Muscle of leg (tissue), 11 donors: ENCODE measurements around the gene CELF2. TPM values are rescaled to one million over a fixed set of nuclear protein-coding genes. Genes with fewer than 3 reads are reported as not detected.

Source experiments
- DNase-seq: peaks from one replicate; pipeline ENCODE4 v3.0.0; 2013
- H3K27ac ChIP-seq: one replicate; pipeline ENCODE4 v1.5.1; 2013; ENCODE audit warnings: mild to moderate bottlenecking, low read length, control low read depth
- H3K27me3 ChIP-seq: one replicate; pipeline ENCODE4 v1.6.1; 2013; ENCODE audit warnings: low read length; ENCODE audit not compliant: control insufficient read depth, insufficient read depth
- H3K36me3 ChIP-seq: one replicate; pipeline ENCODE4 v1.6.1; 2013; ENCODE audit warnings: low read length; ENCODE audit not compliant: control insufficient read depth, insufficient read depth
- H3K4me1 ChIP-seq: one replicate; pipeline ENCODE4 v1.6.1; 2013; ENCODE audit warnings: low read length; ENCODE audit not compliant: control insufficient read depth, insufficient read depth
- H3K4me3 ChIP-seq: one replicate; pipeline ENCODE4 v1.5.1; 2013; ENCODE audit warnings: low read length, control low read depth
- H3K9me3 ChIP-seq: replicated peaks from 2 replicates; pipeline ENCODE4 v1.6.1; 2013; ENCODE audit warnings: low read depth, low read length; ENCODE audit not compliant: control insufficient read depth
- WGBS: methylation state at CpG from one replicate; pipeline ENCODE4 v1.1.5; 2013; ENCODE audit warnings: missing lambda C conversion rate; ENCODE audit not compliant: insufficient coverage; 5-methylcytosine and 5-hydroxymethylcytosine counted together
- polyA plus RNA-seq, 8 donors: library from polyadenylated mRNA; unstranded; fragments of 120-200 nt; gene quantifications; one replicate each; pipeline versions ENCODE4 v1.2.1 to v1.2.3, GENCODE V29; 2013; ENCODE audit warnings: inconsistent platforms in 1 of 8, low replicate concordance in 1 of 8; ENCODE audit not compliant: insufficient read length in 8 of 8, insufficient read depth in 1 of 8
- total RNA-seq: library from RNA; stranded (reverse); fragments of 120-200 nt; gene quantifications from one replicate; pipeline ENCODE4 v1.2.4, GENCODE V29; 2013

The CELF2 gene
- total and polyA plus RNA-seq, 9 donors: 37.2 to 80.8 (median 65.8) TPM

- 12% methylated on average over 29 of the region's 44 CpGs for WGBS
- Histone ChIP-seq H3K36me3 (peaks cover 13% of the 10 kb centered on the region), H3K9me3 (peaks cover 7% of the 10 kb centered on the region), H3K27ac (peak overlapping the region; percentile 82), H3K27me3 (peaks cover 2% of the 10 kb centered on the region), H3K4me3 (peak overlapping the region; percentile 52), H3K4me1 (peaks cover 28% of the 10 kb centered on the region)
- DNase-seq: peak; percentile 75
These were observed 148.2 kb downstream of the CELF2 start for GRCh38 chr10:11165591-11166543.

- WGBS: 55% methylated on average over 2 of the region's 5 CpGs
- H3K9me3 ChIP-seq: peaks cover 5% of the 10 kb centered on the region
- peaks cover 27% of the 10 kb centered on the region for H3K4me1 ChIP-seq
- no peak overlapping the region for H3K27ac ChIP-seq
- no peak for DNase-seq
- H3K27me3 ChIP-seq: peaks cover 2% of the 10 kb centered on the region
- peaks cover 16% of the 10 kb centered on the region for H3K36me3 ChIP-seq
- peak overlapping the region; percentile 52 for H3K4me3 ChIP-seq
These were observed 148.9 kb downstream of the CELF2 start for GRCh38 chr10:11166550-11166949.

- H3K27me3 ChIP-seq: peaks cover 2% of the 10 kb centered on the region
- no peak for DNase-seq
- H3K27ac ChIP-seq: no peak overlapping the region
- H3K9me3 ChIP-seq: no peaks in the 10 kb centered on the region
- H3K36me3 ChIP-seq: peaks cover 17% of the 10 kb centered on the region
- peaks cover 25% of the 10 kb centered on the region for H3K4me1 ChIP-seq
- 74% methylated on average over 3 of the region's 7 CpGs for WGBS
- peak overlapping the region; percentile 52 for H3K4me3 ChIP-seq
These were observed 149.7 kb downstream of the CELF2 start for GRCh38 chr10:11167233-11167966.

GRCh38 chr10:11168423-11169090 lies 150.9 kb downstream of the CELF2 start:
- WGBS: no CpG with 5 or more reads among the region's 6 CpGs
- H3K36me3 ChIP-seq: peaks cover 24% of the 10 kb centered on the region
- no peaks in the 10 kb centered on the region for H3K9me3 ChIP-seq
- no peak overlapping the region for H3K4me3 ChIP-seq
- peaks cover 18% of the 10 kb centered on the region for H3K4me1 ChIP-seq
- no peak for DNase-seq
- H3K27ac ChIP-seq: no peak overlapping the region
- peaks cover 2% of the 10 kb centered on the region for H3K27me3 ChIP-seq

- no peaks in the 10 kb centered on the region for H3K9me3 ChIP-seq
- H3K36me3 ChIP-seq: peaks cover 25% of the 10 kb centered on the region
- no peak overlapping the region for H3K4me3 ChIP-seq
- H3K4me1 ChIP-seq: peaks cover 8% of the 10 kb centered on the region
- H3K27ac ChIP-seq: no peak overlapping the region
- no peak for DNase-seq
- WGBS: 88% methylated on average over 2 of the region's 2 CpGs
- H3K27me3 ChIP-seq: peaks cover 2% of the 10 kb centered on the region
These were observed 152.3 kb downstream of the CELF2 start for GRCh38 chr10:11169976-11170375.

GRCh38 chr10:11170574-11170973 lies 152.9 kb downstream of the CELF2 start:
- WGBS: 86% methylated on average over 3 of the region's 8 CpGs
- peaks cover 2% of the 10 kb centered on the region for H3K4me1 ChIP-seq
- no peak for DNase-seq
- H3K9me3 ChIP-seq: no peaks in the 10 kb centered on the region
- H3K4me3 ChIP-seq: no peak overlapping the region
- peaks cover 2% of the 10 kb centered on the region for H3K27me3 ChIP-seq
- no peak overlapping the region for H3K27ac ChIP-seq
- peaks cover 27% of the 10 kb centered on the region for H3K36me3 ChIP-seq

- no CpG with 5 or more reads among the region's 8 CpGs for WGBS
- peak; percentile 63 for DNase-seq
- Histone ChIP-seq H3K9me3 (no peaks in the 10 kb centered on the region), H3K4me3 (no peak overlapping the region), H3K36me3 (peaks cover 27% of the 10 kb centered on the region), H3K27ac (peak overlapping the region; percentile 38), H3K27me3 (no peaks in the 10 kb centered on the region), H3K4me1 (peaks cover 4% of the 10 kb centered on the region)
These were observed 153.6 kb downstream of the CELF2 start for GRCh38 chr10:11170993-11171851.

- Histone ChIP-seq H3K36me3 (peaks cover 24% of the 10 kb centered on the region), H3K4me1 (peaks cover 11% of the 10 kb centered on the region), H3K27ac (no peak overlapping the region), H3K4me3 (no peak overlapping the region), H3K9me3 (no peaks in the 10 kb centered on the region), H3K27me3 (no peaks in the 10 kb centered on the region)
- WGBS: 85% methylated on average over 2 of the region's 5 CpGs
- DNase-seq: no peak
These were observed 155.4 kb downstream of the CELF2 start for GRCh38 chr10:11173042-11173441.

- no peaks in the 10 kb centered on the region for H3K27me3 ChIP-seq
- H3K9me3 ChIP-seq: no peaks in the 10 kb centered on the region
- H3K4me1 ChIP-seq: peaks cover 21% of the 10 kb centered on the region
- H3K36me3 ChIP-seq: peaks cover 20% of the 10 kb centered on the region
- peak; percentile 71 for DNase-seq
- peak overlapping the region; percentile 45 for H3K27ac ChIP-seq
- 84% methylated on average over 6 of the region's 11 CpGs for WGBS
- no peak overlapping the region for H3K4me3 ChIP-seq
These were observed 158.2 kb downstream of the CELF2 start for GRCh38 chr10:11175823-11176243.
